K562 treated with DMSO at 1 percent for 24 hours (cell line): Measurements from ENCODE around the gene PFDN4. TPM values are rescaled to one million over a fixed set of nuclear protein-coding genes. Genes with fewer than 3 reads are reported as not detected.

ENCODE experiments used
- total RNA-seq: library from RNA; unstranded; fragments of 300-600 nt; gene quantifications from 2 replicates; pipeline ENCODE4 v1.2.3, GENCODE V29; 2022; ENCODE audit warnings: low read depth; ENCODE audit not compliant: insufficient read depth

Gene PFDN4
- 33.9 and 42.1 TPM in 2 replicates for total RNA-seq

GRCh38 chr20:54207743-54208547 is at the start of gene PFDN4:
Gene PFDN4 (plus strand): TSS chr20:54208087. CDS start chr20:54208101, 14 bp downstream.

GRCh38 chr20:54173653-54174456 is 34.0 kb upstream of the PFDN4 start, which contains the start of gene CYP24A1:
Gene CYP24A1 (minus strand): TSS chr20:54173986. CDS start chr20:54173579, 407 bp downstream.

Other genes starting within 250 kb of the PFDN4 start
- gene BCAS1, start 137.5 kb upstream of the PFDN4 start, total RNA-seq, result 2.9 and 4.4 TPM in 2 replicates
- gene CYP24A1, start 34.1 kb upstream of the PFDN4 start, total RNA-seq, result not detected in 2 replicates